ENCODE data around the gene DSE.

DNA sequence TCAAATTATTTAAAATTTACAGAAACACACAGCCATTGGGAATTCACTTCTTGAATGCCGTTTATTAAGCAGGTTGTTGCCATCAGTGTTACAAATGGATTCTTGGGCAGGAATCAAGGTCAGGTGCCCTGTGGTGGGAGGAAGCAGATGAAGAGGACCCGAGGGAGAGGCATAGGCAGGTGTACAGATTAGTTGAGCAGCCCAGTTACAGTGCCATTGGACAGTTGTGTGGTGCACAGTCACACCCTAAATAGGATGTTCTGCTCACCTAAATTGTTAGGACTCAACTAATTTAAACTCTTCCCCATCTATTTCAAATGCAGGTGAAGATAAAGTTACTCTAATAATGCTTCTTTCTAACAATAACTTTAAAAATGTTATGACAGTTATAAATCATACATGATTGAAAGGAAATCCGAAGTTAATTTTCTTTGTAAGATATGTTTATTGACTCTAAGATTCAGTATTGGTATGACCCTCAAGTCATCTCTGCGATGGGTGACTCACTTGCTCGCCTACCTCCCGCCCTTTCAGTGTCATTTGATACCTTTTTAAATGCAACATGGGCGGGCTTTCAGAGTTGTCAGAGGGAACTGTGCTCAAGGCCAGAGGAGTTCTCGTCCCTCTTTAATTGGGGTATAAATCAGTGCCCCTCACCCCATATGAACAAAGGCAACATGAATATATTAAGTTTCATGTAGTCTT is 35.1 kb downstream of the DSE start:
- TF ChIP-seq, protein P1, sequence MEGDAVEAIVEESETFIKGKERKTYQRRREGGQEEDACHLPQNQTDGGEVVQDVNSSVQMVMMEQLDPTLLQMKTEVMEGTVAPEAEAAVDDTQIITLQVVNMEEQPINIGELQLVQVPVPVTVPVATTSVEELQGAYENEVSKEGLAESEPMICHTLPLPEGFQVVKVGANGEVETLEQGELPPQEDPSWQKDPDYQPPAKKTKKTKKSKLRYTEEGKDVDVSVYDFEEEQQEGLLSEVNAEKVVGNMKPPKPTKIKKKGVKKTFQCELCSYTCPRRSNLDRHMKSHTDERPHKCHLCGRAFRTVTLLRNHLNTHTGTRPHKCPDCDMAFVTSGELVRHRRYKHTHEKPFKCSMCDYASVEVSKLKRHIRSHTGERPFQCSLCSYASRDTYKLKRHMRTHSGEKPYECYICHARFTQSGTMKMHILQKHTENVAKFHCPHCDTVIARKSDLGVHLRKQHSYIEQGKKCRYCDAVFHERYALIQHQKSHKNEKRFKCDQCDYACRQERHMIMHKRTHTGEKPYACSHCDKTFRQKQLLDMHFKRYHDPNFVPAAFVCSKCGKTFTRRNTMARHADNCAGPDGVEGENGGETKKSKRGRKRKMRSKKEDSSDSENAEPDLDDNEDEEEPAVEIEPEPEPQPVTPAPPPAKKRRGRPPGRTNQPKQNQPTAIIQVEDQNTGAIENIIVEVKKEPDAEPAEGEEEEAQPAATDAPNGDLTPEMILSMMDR (IDR thresholded peaks at IDR 0.05; ENCODE audit: poor library complexity, severe bottlenecking), result no peak
- TF ChIP-seq SMC3 (conservative IDR thresholded peaks at IDR 0.05; ENCODE audit: poor library complexity) (no peak), EZH2 (IDR thresholded peaks at IDR 0.05; ENCODE audit: borderline replicate concordance, insufficient read depth, low read length, poor library complexity, severe bottlenecking) (no peak)

All from neural cell (in vitro differentiated cells).